ENCODE results near the gene SYNE1.

SYNE1 gene

DNA sequence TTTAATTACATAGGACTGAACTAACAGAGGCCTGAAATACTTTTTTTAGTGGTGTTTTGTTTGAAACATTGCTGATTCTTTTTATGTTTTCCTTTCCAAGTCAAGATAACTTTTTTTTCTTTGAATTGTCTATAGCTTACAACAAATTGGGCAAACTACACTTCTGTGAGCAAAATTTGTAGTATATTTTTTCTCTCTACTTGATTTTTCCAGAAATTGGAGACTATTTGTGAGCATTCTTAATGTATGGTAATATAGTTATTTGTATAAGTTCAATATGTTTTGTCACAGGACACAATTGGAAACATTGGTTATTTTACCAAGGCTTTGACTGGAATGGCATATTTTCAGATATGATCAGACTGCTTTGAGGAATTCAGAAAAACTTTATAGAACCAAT, 216.5 kb downstream of the SYNE1 start:
- no peak for DNase-seq

DNA sequence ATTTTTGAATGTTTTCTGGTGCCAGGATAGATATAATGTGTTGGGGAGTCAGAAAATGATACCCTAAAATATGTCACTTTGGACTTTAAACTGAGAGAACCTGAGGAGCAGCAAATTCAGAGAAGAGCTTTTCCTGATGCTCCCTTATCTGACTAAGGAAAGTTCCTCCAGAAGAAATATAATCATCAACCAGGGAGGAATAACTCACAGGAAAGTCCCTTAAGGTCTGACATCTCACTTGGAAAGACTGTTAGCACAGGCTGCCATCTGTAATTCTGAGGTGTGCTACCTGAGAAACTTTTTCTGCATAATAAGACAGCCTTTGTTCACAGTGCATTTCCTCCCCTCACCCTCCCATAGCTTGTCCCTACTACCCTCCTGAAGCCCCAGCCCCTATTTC, 218.6 kb downstream of the SYNE1 start:
- no peak for DNase-seq

DNA sequence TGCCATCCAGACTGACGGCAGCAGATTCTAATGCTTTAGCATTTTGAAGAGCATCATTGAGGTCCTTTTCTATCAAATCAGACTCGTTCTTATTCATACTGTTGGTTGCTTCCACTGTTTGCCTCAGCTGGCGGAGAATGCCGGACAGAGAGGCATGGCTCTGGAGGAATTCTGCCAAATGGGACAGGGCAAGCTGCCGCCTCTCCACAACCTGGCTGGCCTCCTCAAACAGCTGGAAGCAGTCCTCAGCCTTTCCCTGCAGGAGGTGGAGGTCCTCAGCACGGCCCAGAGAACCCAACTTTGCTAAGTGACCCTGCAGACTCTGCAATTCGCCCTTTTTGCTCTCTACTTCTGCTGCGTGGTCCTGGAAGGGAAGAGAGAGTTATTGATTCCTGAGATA, 220.5 kb downstream of the SYNE1 start:
- no peak for DNase-seq

DNA sequence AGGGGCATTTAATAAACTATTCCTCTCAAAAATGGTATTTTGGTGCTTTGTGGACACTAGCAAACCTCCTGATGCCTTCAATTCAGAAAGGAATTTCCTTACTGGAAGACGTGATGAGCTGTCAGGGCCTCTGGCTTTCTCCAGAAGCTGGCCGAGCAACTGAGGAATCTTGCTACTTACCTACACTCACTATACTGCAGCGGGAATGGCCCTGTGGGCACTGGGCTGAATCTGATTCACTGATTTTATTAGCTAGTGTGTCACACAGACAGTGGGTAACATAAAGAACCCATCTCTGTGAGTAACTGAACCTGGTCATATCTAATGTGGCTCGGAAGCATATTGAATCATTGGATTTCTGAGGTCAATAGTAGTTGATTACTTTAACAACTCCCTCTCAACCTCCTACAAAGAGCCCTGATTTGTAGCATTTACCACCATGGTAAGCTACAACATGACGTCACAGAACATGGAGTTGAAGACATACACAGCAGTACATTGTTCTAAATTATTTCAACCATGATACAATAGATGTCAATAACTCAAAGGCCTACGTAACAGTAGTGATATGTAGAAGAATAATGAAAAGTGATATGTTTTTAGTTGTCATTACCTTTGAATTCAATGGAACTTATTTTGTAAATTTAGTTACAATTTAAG, 232.1 kb downstream of the SYNE1 start:
- DNase-seq: no peak

DNA sequence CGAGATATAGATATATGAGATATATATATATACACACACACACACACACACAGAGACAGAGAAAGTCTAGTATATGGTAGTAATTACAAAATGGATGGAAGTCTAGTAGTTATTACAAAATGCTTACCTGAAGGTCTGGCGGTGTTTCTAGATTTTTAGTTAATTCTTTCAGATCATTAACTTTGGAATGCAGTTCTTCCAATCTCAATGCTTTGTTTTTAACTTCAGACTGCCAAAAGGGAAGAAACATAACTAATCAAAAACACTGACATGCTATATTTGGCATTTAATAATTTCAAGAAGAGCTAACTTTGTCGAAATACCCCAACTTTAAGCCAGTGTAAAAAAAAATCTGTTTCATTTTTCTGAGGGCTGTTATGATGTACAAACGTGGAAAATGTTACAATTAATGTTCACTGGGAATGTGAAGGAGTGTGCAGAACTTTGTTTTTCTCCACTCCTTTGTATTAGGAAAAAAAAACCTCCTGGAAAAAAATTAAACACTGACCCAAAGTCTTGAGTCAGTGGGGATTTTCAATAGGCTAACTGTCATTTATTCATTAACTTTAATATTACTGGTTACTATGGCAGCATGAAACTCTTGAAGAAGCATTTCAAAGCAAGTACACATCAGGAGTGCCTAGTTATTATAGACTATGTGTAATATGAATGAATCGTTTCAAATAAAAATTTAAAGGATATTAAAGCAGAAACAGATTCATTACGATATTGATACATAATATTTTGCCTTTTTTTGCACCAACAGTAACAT, 232.9 kb downstream of the SYNE1 start:
- DNase-seq: no peak

DNA sequence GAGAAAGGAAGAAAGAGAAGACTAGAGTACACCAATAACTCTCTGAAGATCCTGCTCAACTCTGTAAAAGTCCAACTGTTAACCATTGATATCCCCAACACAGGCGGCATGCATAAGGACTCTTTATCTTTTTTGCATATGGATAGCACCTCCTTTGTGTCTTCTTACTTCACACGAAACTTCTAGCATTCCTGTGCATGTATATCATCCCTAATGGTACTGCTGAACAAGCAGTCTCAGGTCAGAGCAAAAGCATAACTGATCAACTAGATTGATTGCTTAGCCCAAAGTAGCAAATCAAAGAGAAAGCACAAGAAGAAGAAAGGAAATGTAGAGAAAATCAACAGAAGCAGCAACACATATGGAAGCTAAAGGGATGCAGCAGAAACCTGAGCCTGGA, 234.4 kb downstream of the SYNE1 start:
- no peak for DNase-seq

DNA sequence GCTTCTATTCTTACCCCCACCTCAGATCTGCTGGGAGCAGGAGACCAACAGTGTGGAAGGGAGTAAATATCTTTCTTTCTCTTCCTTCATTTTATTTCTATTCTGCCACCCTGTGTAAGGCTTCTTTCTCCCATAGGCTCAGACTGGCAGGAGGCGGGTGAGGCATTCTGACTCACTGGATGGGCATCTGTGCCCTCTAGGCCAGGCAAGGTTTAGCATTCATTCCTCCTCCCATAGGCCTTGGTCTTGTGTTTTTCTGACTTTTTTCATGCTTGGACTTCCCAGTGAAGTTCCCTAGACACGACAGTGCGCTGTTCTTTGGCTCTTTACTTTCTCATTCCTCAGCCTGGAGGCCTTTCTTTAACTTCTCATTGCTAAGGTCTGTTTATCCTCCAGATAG, 235.2 kb downstream of the SYNE1 start:
- no peak for DNase-seq

DNA sequence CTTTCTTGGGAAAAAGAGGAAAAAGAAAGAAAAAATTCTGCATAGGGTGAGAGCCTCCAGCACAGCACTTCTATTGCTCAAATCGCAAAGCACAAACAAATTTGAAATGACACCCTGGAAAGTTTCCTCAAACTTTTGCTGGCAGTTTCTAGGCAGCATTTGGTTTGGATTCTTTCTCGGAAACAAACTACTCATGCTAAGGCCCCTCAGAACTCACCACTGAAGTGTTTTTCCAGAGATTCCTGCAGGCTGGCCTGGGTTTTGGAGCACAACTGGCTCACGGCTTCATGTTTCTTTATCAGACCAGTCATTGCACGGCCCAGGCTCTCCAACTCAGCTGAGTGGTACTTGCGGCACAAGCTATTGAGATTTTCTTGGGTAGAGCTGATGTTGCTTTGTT, 237.8 kb downstream of the SYNE1 start:
- DNase-seq: no peak

DNA sequence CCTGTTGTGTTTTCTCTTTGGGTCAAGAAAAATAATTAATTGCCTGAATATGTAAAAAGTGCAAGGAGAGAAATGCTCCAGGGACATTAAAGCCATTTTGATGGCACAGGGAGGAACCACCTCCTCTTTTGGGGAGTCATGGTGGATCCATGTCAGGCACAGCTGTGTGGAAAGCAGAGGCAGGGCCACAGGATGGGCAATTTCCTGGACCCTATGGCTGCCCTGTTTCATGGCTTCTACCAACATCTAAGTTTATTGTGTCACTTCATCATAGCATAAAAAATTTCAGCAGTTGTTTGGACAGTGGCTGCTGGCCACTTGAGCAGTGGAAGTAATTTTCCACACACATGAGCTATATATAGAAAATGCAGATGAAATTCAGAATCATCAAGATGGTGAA, 238.2 kb downstream of the SYNE1 start:
- no peak for DNase-seq

DNA sequence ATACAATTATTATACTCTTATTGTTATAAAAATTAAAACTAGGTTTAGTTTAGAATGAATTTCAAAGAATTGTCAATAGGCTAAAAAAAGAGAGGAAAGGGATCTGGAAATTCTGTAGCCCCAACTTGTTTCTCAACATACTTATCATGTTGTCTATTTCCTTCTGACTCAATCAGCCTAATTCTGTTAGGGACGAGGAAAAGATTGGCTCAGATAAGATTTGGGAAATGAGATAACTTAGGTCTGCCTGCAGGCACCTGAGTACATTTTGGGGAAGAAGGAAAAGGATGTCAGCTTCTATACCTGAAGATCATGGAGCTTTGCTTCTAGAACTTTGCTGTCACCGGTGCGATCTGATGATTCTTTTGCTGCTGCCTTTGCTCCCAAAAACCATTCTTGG, 238.8 kb downstream of the SYNE1 start:
- DNase-seq: no peak

DNA sequence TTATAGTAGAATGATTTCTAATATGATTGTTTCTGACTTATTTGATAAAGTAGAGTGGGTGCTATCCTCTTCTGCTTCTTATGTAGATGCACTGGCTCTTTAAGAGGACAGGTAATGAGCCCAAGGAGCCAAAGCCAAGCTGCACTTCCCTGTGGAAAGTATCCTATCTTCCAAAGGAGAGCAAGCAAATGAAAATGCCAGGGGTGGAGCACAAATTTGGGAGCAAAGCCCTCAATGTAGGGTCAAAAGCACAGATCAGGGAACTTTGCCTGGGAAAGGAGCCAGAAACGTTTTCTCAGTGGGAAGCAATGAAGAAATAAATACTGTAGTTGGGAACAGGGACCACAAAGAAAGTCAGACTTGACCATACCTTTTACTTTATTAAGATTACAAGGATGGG, 242.9 kb downstream of the SYNE1 start:
- no peak for DNase-seq

DNA sequence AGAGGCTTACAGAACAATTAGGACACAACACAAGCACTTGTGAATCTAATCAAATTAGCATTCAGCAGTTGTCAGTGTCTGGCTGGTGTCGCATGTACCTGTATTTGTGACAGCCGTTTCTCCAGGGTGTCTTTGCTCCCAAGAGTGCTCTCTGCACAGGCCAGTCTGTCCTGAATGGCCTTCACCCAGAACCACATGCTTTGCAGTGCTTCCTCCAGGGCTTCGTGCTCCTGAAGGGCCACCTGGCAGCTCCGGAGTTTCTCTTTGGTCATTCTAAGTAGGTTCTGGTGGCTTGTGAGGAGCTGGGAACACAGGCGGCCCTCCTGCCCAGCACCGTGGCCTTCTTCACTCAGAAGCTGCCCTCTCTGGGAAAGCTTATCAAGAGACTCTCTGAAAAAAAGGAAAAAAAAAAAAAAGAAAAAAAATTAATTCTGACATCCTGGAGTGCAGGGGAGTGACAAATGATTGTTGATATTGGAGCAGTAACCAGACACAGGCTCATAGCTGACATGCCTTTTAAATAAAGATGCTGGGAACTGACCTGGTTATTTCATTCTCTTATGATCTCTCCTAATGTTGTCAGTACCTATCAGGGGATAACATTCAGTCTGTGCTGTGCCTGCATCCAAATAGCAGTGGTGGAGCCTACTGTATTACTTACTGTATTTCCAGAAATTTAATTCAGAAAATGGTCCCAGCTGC, 245.8 kb downstream of the SYNE1 start:
- no peak for DNase-seq

DNA sequence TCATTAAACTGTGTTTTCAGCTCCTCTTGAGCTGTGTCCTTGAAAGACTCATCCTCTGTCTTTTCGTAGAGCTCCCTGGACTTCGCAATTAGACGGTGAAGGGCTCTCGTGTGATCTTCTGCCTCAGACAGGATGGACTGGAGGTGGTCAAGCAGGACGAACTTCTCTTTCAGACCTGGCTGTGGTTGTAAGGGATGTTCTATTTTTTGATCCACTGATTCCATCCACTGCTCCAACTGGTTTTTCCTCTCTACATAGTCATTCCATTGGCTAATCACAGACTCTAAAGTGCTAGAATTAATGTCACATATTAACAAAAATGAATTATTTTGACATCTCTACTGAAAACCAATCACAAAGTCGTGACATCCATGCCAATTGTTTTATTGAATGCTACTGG, 250.1 kb downstream of the SYNE1 start:
- DNase-seq: no peak

DNA sequence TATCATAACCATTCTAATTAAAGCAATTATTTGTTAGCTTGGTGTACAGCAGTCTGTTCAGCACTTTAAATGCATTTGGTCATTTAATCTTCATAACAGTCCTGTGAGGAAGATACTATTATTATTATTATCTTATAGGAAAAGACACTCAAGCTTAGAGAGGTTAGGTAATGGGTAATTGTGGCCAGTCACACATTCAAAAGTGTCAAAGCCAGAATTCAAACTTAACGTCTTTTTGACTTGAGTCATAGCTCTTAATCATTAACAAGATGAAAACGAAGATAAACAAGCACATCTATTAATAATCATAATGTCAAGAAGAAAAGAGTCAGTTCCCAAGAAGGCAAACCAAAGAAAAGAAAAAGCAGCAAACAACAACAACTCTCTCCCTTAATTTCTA, 251.0 kb downstream of the SYNE1 start:
- no peak for DNase-seq

DNA sequence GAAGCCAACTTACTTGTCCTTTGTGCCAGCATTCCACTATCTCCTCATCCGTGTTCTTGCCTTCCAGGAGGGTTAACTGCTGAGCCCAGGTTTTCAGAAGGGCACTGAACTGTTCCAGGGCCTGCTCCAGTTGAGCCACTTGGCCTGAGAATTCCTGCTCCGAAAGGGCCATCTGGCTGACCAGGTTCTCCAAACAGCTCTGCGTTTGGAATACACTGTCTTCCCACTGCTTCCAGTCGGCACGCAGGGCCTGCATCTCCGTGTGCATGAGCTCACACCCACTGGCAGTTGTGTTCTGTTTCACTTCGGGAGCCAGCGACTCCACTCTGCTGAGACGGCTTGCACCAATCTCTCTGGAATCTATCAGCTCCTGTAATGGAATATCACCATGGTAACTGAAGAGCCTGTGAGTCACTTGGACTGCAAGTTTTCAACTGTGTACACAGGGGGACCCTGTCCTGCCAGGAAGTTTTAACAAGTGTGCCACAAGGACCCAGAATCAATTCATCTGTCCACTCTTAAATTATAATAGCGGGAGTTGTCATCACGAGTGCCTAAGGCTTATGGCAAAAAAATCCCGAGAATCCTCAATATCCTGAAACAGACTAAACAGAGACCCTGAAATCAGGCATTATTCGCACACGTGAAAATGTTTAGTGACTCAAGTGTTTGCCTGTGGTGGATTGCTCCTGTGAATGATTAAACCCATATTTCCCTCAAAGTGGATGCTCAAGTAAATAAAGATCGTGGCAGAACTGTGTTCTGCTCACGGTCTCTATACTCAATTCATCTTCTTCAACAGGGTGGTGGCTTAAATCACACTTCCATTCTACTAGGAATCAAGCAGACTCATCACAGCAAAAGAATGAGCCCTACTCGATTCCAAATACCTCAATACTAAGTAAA, 255.9 kb downstream of the SYNE1 start:
- DNase-seq: no peak

DNA sequence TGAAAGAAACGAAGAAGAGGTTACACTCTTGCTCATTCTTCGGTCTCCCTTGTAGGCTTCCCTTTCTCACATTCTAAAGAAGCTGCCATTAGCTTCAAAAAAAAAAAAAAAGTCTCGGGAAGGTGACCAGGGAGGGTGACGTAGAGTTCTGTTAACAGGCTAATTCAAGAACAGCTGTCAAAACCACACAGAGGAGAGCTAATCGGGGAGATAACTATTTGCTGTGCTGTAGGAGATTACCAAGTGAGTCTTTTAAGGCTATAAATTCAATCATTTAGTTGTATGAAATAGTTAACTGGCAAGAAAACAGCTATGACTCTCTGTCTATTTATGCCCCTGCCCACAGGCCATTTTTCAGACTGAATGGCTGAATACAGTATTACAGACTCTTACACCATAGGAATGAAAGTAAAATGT, 256.8 kb downstream of the SYNE1 start:
- DNase-seq: no peak

DNA sequence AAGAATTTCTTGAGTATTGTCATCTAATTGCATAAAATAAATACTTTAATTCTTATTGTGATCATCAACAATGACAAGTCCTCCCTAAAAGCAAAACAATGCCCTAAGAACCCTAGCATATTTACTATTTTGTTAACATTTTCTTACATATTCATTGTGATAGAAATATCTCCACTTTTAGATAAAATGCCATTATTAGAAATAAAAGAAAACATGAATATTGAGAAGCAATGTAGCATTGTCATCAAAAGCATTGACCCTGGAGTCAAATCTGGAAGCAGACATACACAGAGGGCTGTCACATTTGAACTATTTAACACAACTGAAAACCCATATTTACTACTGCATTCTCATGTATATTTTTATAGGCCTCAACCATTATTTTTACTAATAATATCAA, 257.7 kb downstream of the SYNE1 start:
- DNase-seq: no peak

DNA sequence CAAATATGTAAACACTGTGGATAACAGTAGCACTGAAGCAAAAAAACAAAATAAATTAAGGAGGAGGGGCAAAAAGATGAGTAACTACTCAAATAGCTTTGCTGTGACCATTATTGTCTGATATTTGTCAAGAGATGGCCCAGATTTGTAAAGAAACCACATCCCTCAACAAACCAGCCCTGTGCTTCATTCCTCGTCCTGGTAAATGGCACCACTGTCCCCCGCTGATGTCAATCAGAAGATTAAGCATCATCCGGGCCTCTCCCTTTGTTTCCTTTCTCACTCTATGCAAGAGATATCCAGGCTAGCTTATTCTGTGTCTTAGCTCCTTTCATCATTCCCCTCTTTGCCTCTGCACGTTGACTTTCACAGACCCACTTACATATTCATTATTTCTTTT, 259.0 kb downstream of the SYNE1 start:
- no peak for DNase-seq

DNA sequence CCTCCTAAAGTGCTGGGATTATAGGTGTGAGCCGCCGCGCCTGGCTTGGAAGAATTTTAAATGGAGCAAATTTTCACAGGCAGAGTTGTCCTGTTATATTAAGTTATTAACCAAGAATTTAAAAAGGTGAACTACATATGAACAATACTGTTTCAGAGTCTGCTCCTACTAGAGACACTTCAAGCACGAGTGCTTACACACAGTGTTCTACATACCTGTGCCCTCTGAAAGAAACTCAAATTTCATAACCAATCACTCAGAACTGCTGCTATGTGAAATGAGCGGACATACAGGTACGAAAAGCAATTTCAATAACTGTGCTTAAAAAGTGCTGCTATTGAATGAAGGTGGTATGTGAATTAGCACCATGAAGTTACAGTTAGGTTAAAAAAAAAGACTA, 262.0 kb downstream of the SYNE1 start:
- no peak for DNase-seq

DNA sequence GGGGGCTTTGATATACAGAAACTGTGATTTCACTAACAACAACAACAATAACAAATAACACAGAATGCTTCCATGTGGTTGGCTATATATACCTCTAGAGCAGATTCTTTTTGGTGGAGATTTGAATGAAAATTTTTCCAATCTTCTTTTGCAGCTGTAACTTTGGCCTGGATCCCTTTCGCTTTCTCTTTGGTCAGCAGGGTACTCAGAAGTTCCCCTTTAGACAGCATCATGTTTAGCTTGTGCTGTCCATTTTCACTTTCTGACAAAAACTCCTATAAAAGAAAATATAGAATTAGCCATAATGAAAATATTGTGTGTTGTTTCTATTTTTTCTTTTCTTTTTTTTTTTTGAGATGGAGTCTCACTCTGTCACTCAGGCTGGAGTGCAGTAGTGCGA, 264.2 kb downstream of the SYNE1 start:
- no peak for DNase-seq

DNA sequence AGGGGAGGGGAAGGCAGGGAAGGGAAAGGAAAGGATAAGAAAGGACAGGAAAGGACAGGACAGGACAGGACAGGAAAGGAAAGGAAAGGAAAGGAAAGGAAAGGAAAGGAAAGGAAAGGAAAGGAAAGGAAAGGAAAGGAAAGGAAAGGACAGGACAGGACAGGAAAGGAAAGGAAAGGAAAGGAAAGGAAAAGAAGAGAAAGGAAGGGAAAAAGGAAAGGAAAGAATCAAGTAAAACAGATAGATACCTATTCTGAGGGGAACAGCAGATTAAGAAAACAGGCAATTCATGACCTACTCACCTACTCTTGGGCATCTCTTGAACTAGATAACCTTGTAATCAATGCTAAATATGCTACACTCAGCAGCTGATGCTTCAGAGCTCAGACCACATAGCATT, 265.4 kb downstream of the SYNE1 start:
- DNase-seq: no peak

DNA sequence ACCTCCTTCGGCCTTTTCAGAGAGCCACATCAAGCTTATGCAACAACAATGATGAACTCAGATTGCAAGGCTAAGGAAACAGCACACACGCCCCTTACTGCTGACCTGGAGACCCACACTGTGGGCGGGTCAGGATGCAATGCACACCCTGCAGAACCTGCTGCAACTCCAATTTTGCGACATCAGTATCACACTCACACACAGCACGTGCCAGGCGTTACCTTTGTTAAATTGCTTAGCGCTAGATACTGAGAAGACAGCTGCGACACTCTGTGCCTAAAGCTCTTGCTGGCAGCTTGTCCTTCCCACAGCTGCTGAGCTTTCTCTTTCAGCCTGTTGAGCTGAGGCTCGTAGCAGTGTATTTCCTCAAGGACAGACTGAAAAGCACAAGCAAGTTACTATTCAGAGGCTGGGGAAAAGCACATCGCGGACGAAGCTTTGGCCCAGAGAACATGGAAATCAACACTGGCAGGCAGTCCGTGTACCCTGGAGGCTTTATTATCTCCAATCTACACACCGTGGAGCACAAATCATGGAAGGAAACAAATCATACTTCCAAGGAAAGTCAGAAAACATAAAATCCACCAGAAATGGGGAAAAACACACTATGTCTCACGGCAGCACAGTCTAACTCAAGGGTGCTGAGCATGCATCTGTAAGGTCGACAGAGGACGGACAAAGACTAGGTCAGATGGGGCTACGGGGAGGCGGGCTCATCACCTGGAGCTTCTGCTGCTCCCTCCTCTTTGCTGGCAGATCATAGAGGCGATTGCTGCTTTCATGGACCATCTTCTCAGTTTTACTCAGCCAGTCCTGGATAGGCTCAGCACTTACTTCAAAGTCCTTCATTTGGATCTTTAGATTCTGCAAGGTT, 268.2 kb downstream of the SYNE1 start:
- DNase-seq: no peak

Measured in activated CD4-positive, alpha-beta T cell treated with anti-CD3 and anti-CD28 coated beads, Interleukin-2, amount 50 U/mL, for 1 hour (primary cell).